Measurements from ENCODE around the gene EPHA3.

EPHA3 gene

DNA sequence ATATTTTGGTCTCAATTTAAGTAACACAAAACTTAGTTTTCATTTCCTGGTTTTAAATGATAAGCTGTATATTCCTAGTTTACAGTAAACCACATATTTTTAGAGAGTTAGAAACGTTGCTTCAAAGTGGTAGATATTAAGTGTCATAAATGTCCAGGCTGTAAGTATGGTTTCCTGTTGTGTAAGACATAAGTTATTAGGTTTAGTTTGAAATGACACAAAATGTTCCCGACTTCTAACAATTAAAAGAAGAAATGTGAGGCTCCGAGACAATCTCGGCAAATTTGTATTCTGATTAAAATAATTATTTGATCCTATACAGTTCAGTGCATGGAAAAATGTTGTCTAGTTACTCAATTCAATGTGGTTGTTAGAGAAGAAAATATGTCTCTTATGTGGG lies 387.3 kb downstream of the EPHA3 start:
- no peak overlapping the region for H3K27ac ChIP-seq

GRCh38 chr3:89503891-89504391 lies 396.5 kb downstream of the EPHA3 start:
- no peak for TF ChIP-seq ZFX (IDR thresholded peaks at IDR 0.05)
- TF ChIP-seq, protein P1, sequence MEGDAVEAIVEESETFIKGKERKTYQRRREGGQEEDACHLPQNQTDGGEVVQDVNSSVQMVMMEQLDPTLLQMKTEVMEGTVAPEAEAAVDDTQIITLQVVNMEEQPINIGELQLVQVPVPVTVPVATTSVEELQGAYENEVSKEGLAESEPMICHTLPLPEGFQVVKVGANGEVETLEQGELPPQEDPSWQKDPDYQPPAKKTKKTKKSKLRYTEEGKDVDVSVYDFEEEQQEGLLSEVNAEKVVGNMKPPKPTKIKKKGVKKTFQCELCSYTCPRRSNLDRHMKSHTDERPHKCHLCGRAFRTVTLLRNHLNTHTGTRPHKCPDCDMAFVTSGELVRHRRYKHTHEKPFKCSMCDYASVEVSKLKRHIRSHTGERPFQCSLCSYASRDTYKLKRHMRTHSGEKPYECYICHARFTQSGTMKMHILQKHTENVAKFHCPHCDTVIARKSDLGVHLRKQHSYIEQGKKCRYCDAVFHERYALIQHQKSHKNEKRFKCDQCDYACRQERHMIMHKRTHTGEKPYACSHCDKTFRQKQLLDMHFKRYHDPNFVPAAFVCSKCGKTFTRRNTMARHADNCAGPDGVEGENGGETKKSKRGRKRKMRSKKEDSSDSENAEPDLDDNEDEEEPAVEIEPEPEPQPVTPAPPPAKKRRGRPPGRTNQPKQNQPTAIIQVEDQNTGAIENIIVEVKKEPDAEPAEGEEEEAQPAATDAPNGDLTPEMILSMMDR (conservative IDR thresholded peaks at IDR 0.05): no peak
- H3K27ac ChIP-seq: peak overlapping the region; percentile 96

More for the DNA sequence above, 387.3 kb downstream of the EPHA3 start:
- no peak for TF ChIP-seq ZFX (IDR thresholded peaks at IDR 0.05)
- TF ChIP-seq, protein P1 (conservative IDR thresholded peaks at IDR 0.05): no peak

DNA sequence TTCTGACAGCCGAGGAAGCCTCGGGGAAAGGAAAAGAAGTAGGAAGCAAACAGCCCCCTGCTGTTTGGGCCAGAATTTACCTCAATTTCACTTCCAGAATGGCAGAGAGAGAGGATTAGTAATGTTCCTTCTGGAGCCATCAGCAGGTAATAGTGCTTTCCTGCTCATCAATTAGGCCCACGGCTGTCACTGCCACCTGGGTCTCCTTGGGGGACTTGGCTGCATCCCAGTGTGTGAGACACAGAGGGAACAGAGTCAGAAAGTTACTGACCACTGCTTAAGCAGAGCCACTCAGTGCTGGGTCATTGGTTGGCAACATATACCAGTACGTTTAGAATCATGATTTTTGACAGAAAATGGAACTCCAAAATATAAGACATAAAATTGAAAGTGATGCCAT lies 397.0 kb downstream of the EPHA3 start:
- peak overlapping the region; percentile 96 for H3K27ac ChIP-seq
- TF ChIP-seq, protein P1 (conservative IDR thresholded peaks at IDR 0.05): peak; percentile 34
- TF ChIP-seq ZFX (IDR thresholded peaks at IDR 0.05): no peak

- H3K27ac ChIP-seq: no peak overlapping the region
- TF ChIP-seq, protein P1 (conservative IDR thresholded peaks at IDR 0.05): no peak
- TF ChIP-seq ZFX (IDR thresholded peaks at IDR 0.05): no peak
Measured at GRCh38 chr3:89506462-89507103, 399.2 kb downstream of the EPHA3 start.

- TF ChIP-seq ZFX (IDR thresholded peaks at IDR 0.05): no peak
- TF ChIP-seq, protein P1 (conservative IDR thresholded peaks at IDR 0.05): no peak
Measured at GRCh38 chr3:89521328-89521727, 413.9 kb downstream of the EPHA3 start.

GRCh38 chr3:89522155-89522554 lies 414.7 kb downstream of the EPHA3 start:
- no peak for TF ChIP-seq ZFX (IDR thresholded peaks at IDR 0.05)
- TF ChIP-seq, protein P1 (conservative IDR thresholded peaks at IDR 0.05): no peak
- no peak overlapping the region for H3K27ac ChIP-seq

More at GRCh38 chr3:89521328-89521727, 413.9 kb downstream of the EPHA3 start:
- no peak overlapping the region for H3K27ac ChIP-seq

GRCh38 chr3:89525609-89526008 lies 418.2 kb downstream of the EPHA3 start:
- H3K27ac ChIP-seq: no peak overlapping the region; the same call in 1 of the 2 replicates
- TF ChIP-seq ZFX (IDR thresholded peaks at IDR 0.05): no peak
- TF ChIP-seq, protein P1 (conservative IDR thresholded peaks at IDR 0.05): no peak

All from C4-2B (cell line).